GM03348 (cell line): ENCODE data around the gene CCDC34.

Experiments used
- DNase-seq: peaks from one replicate; pipeline ENCODE4 v3.0.0; 2012; ENCODE audit warnings: low spot score

Gene CCDC34

DNA sequence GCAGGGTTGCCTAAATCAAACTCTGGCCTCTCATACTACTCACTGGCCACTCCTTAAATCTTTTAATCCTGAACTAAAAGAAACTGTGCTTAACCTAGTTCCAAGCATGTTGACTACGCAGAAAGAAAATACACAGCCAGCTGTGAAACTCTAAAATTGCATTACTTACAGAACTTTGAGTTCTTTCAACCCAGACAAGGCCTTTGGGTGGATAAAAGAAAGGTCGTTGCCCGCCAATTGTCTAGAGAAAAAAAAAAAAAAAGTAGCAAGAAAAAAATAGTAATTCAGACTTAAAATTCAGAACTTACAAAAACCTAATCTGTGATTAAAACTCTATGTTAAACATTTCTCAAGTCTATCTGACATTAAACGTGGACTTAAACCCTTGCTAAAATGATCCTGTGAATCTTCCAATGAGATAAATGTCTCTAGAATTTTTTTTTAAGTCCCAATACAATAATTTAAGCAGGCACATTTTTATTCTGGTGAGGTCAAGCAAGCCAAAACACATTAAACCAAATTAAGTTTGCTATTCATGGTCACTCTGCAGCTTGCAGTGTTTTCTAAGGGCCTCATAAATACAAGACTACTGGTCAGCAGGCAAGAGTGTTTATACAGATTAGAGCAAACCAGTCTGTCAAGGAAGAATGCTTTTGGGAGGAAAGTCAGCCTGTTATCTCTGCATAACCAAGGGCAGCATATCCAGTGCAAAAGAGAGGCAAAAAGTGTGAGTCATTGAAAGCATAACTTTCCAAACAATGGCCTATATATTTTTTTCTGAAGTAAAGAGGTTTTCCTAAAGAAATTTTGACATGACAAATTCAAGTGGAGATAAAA lies 29.5 kb upstream of the CCDC34 start:
- DNase-seq, result peak; percentile 38

DNA sequence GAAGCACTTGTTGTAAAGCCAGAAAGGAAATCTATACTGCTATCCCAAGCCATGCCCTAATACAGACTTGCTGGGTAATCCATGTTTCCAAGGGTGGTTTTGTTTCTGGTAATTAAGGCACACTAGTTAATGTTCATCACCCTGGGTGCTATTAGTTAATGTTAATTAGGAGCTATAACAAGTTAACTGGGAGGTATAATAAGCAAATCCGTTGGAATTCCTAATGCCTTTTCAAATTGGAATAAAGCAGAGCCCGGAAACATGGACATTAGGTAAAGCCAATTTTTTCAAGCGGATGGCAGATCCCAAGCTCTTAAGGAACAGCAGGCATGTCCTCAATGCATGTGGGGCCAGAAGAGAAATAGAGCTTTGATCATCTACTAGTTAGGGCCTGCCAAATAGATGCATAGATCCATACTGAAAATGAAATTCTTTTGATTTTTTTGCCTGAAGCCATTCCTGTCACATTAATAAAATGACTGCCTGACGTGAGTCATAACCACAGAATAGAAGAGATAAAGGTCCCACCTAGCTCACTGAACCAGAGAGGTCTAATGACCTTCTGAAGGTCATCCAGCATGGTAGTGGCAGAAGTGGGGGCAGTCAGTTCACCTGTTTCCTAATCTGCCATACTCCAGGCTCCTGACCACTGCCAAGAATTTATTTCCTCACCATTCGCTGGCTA lies 28.5 kb upstream of the CCDC34 start:
- DNase-seq, result no peak

DNA sequence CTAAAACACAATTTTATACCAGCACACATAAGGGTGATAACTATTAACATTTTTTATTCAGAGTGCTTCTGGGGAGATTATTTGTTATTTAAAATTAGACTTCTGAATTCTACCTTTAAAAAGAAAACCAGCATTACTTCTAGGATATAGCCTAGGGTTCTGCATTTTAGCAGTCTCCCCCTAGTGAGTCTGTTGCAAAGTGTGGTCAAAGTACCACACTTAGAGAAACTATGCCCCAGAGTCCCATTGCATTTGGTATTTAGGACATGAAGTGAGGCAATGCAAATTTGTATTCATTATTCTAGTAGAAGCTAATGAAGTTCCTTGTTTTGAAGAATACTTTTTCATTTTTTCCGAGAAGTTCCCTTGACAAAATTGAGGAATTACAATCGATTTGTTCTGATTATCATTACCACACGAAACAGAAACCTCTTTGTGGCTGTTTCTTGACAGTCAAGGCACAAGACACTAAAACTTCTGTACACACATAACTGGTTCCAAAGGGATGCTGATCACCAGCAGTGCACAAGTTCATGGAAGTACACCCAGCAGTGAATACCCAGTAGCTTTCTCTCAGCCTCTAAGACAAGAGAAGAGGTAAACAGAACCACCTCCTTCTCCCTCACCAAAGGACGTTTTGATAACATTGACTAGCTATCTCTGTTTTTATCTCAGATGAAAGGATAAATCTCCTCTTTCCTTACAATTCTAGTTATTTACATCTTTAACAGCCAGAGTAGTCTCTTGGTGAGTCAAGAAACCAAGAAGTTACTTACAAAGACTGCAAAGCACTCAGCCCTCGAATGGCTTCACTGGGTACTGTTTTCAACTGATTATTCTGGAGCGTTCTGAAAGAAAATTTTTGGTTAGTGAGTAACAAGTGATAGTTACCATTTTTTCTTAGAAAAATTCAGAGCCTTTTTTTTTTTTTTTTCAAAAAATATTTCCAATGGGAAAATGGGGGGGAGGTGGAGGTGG lies 27.6 kb upstream of the CCDC34 start:
- peak; percentile 35 for DNase-seq

DNA sequence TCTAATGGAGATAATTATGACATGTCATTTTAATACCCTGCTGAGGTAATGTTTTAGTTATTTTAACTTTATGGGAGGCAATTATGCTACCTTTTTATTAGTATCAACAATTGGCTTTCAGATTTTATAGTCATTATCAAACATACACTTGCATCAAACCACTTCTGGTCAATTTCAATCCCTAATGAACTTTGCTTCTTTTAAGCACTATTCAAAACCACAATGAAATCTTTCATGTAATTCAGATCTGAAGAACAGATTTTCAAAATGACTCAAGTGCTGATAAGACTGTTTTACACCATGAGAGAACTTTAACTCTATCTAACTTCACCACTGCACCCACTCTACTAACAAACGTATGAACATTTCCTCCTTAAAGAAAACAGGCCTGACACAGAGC lies 25.9 kb upstream of the CCDC34 start:
- no peak for DNase-seq

DNA sequence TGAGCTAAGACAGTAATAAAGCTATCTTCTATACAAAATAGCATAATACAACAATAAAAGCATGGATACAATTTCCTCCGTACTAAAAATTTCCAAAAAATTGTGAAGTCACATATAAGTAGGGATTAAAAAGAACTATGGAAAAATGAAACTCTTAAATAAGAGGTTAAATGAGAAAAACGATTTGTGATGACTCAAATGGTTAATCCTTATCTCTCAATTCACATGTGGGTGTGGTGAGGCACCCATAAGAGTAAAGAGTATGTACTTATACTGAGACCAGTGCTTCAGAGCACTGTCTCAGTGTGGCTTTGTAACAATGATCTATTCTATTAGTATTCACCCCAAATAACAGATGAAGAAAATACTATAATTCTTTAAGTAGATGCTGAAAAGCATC lies 25.0 kb upstream of the CCDC34 start:
- DNase-seq, result no peak

DNA sequence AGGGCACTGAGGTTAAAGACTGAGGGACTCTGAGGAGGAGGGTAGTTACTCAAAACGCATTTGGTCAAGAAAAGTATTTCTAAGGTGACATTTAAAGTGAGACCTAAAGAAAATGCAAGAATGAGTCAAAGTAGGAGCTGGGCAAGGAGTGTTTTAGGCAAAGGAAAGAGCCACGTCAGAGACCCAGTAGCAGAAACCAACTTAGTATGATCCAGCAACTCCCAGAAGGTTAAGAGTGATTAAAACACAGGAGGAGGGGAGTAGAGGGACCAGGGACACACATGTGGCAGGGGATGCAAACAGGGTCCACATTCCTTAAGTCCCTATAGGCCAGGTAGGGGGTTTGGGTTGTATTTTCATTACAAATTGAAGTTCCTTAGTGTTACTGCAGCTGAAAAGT lies 24.3 kb upstream of the CCDC34 start:
- DNase-seq, result no peak

DNA sequence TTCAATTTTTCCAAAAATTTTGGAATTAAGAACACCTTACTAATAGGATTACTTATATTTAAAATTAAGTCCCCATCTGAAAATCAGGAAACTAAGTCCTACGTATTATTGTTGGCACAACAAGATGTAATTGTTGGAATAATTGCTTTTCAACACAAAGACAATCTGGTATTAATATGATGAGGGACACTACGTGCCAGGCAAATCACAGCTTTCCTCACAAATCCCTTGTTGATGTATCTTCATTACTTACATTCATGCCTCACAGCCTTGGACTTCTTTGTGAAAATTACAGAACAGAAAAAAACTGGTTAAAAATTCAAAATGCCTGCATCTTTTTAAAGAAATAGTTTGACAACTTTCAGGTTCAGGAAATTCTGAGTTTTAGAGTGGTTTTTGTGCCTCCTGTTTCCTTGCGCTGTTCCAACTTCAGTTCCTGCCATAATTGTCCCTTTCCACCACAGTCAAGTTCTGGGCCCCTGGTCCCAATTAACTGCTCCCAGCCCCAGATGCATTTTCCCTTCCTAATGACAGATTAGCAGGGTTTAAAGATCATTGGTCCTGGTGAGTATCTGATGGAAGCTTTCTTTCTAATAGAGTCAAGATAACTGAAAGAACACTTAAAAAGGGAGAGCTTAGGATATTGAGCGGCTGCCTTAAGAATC lies 23.3 kb upstream of the CCDC34 start:
- DNase-seq, result no peak

DNA sequence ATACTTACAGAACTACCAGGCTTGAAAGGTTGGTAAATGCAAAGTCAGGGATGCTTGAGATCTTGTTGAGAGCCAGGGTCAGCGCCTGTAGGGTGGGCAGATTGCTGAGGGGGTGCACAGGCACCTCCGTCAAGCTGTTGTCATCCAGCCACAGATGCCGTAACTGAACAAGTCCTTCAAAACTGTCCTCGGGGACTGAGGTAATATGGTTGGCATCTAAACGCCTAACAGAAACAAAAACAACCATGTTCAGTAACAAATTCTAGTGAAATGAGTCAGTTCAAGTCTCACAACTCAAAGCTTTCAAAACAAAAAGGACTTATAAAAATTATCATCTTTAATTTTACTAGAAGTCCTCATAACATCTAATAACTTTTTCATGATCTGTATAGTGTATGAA lies 22.2 kb upstream of the CCDC34 start:
- DNase-seq, result peak; percentile 70

DNA sequence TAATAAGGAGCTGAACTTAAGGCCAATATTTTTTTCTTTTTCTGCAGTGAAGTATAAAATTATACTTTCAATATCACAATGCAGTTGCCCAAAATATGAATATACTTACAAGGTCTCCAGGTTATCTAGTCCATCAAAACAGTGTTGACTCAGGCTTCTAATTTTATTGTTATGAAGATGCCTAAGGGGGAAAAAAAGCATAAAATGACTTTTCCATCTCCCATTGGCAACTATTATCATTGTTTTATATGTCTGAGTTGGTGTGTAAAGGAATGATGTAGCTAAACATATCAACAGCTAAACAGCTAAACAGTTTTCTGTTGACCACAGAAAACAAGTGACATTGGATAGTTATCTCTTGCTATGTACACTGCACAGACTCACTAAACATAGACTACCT lies 21.2 kb upstream of the CCDC34 start:
- no peak for DNase-seq

DNA sequence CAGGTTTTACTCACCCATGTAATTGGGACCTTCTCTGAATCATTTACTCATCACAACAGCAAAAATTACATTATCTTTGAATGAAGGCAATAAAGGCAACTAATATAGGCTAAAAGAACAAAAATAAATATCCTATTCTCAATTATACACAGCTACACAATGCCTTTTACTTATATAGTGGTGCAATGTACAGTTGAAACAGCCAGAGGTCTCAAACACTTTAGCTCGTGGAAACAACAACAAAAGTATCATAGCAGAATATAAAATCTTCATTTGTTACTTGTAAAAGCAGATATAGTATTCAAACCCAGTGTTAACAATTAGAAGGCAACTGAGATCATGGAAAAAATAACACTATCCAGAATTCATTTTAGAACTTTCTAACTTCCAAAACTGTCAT lies 20.6 kb upstream of the CCDC34 start:
- DNase-seq, result no peak

DNA sequence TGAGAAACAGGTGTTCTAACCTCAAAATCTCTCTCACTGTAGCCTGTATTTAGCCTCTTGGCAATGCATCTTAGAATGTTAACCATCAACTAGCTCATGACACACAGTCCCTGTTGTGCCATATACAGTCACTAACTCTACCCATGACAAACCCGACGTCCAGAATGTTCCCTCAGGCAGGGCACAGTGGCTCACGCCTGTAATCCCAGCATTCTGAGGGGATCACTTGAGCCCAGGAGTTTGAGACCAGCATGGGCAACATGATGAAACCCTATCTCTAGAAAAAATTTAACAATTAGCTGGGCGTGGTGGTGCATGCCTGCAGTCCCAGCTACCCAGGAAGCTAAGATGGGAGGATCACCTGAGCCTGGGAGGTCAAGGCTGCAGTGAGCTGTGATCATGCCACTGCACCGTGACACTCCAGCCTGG lies 18.2 kb upstream of the CCDC34 start:
- DNase-seq, result no peak

DNA sequence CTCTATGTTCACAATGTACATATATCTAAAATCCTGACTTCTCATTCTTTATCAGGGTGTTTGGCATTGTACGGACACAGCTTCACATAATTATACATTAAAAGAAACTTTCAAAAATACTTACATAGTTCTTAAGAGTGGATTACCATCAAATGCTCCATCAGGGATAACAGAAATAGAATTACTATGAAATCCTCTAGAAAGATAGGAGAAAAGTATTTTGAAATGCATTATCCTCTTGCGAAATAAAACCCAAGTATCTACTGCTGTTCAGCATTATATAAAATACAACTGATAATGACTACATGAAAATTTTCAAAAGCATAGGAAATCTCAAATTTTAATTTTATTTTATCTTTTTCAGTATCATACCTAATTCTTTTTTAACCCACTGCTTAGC lies 17.8 kb upstream of the CCDC34 start:
- no peak for DNase-seq

DNA sequence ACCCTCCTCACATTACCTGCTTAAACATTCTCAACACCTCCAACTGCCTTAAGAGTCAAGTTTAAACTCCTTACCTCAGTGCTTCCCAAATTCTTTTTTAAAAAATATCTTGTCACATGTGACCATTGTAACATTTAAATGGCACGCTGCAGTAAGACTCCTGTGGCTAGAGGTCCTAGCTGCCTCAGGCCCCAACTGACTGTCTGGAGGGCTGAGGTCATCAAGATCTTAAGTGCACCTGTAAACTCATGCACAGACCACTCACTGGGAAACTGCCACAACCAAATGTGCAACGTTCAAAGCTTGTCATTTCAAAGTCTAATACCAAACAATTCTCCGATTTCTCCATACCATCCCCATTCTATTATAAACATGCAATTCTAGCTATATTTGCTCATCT lies 16.4 kb upstream of the CCDC34 start:
- DNase-seq, result no peak

DNA sequence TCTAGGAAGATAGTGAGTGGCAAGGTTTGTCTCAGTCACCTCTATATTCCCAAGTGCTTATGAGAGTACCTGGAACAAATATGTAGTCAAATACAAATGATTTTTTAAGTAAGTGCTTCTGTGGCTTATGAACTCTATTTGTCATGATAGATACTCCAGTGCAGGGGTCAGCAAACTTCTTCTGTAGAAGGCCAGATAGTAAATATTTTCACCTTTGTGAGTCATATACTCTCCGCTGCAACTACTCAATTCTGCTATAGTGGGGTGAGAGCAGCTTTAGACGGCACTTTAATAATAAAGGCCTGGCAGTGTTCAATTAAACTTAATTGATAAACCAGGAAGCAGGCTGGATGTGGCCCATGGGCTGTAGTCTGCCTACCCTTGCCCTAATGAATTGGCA lies 12.4 kb upstream of the CCDC34 start:
- no peak for DNase-seq

DNA sequence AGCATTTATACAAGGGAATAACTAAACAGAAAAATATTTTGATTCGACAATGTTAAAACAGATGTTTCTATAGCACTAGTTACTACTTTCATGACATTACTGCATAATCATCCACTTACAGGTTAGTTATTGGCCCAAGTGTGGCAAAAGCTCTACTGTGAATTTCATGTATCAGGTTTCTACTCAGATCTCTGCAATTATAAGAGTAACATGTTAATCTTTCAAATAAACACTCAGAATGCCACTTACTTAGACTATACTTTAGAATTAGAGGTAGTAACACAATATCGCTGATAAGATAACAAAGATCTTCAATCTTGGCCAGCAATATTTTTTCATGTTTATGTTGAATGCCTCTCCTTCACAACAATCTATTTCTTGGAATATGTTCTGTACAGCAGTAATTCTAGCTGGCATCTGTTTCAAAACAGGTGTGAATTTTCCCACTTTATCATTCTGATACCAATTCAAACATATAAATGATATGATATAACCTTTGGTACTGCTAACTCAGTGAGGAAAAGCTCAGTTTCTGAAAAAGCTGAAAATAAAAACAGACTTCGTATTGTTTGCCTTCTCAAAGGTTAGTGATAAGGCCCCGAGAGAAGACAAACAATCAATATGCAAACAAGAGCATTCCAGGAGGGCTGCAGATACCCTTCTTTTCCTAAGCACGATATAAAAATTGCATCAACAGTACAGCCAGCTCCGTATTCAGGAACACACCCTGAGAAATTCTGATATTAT lies 11.0 kb upstream of the CCDC34 start:
- DNase-seq, result no peak

DNA sequence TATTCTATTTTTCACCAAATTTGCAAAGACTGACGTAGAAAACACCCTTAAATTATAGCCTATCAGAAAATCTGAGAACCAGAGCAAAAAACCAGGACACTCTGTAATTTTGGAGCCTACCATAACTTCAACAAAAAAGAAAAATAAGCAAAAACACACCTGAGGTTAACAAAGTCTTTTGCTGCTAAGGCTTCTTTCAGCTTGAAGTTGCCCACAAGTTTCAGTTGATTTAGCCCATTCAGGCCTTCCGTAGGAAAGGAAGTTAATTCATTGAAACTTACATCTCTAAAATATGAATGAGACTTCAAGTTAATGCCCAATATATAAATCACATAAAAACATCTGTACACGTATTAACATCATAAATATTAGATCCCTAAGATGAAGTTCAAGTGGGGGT lies 10.4 kb upstream of the CCDC34 start:
- no peak for DNase-seq

DNA sequence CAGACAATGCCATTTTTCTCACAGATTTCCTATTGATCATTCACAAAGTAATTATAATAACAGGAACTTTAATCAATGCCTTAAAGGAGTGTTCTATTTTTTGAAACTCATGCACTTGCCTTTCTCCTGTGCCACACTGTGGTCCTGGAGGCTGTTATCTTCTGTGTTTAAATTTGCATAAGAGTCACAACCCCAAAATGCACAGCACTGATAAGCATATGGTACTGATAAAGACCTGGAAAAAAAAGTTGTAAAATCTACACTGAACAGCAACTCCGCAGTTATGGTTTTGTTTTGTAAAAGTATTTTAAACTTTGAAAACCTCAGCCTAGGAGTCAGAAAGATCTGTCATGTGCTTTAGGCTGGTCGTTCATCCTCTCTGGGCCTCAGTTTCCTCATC lies 9.1 kb upstream of the CCDC34 start:
- no peak for DNase-seq

DNA sequence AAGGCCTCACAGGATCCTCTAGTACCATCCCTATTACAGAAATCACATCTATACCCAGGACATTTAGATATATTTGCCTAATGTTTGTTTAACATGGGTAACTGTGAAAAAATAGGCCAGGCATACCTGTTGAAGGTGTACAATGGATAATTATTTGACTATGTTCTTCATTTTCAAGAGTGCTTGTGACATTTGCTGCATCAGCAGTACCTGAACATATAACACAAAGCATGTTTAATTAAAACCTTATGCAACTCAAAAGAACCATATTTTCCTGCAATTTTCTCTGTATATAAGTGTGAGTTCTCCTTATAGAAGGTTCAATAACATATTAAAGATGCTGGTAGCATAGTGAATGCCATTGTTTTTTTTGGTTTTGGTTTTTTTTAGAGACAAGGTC lies 8.5 kb upstream of the CCDC34 start:
- no peak for DNase-seq

DNA sequence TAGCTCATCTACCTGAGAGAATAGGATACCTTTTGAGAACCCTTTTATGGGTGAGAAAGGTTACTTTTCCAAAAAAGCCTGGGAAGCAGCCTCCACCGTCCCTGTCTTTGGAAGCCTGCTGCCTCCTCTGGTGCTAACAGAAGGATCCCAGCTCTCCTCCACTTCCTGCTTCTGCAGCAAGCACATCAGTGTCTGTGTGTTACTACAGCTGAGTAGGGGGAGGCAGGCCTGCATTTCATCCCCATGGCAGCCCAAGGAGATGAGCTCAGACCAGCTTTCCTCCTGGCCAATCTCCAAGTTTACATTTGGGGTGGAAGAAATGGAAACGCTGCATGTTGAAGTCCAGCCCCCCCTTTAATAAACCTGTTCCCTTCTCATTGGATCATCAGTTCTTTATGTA lies 7.4 kb upstream of the CCDC34 start:
- no peak for DNase-seq

DNA sequence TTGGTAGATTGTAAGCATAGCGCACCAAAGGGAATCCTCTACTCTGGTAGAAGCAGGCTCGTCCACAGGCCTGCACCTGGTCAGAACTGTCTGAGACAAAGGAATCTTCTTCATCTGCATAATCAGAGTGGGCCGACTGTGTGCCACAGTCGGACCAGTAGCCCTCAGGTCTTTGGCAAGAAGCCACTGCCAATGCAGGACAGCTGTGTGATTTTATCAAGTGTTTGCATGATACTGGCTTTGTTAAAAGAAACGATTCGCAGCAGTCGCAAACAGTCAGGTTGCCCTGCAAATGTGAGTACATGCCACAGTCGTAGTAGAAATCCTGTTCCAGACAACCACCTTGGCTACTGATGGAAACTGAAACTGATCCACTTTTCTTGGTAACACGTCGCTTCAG lies 4.9 kb upstream of the CCDC34 start:
- DNase-seq, result no peak

DNA sequence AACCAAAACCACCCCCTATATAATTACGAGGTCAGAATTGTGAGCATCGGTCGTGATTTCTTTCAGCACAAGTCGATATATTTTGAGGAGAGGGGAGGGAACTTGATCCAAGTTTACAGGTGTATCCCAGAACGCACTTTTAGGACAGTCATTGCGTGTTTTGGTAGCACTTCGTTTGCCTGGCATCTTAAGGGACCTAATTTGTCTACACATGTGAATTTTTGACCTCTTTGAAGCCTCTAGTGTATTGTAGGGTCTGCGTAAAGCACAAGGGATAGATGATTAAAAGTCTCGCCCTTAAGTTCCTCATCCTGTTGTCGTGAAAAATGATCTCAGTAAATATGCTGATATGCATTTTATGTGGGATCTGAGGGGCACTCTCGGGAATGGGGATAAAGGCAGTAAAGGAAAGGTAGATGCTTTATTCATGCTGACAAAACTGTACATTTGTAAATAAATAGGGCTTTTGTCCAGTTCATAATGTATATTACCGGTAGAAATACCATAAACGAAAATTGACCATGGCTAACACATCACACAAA lies 632 bp upstream of the CCDC34 start:
- DNase-seq, result no peak
